Stimulated activated naive CD8-positive, alpha-beta T cell treated with anti-CD3 and anti-CD28 coated beads, Interleukin-15, Interleukin-2, amounts not matched to agents 100 ng/mL and 50 ng/mL, for 24 hours (primary cell): Measurements from ENCODE around the gene SLC4A5.

Source experiments
- H3K27ac Mint-ChIP-seq: one replicate; pipeline ENCODE4 v1.8.0; 2021; ENCODE audit warnings: mild to moderate bottlenecking, mixed read lengths
- H3K27me3 Mint-ChIP-seq: one replicate; pipeline ENCODE4 v1.8.0; 2021; ENCODE audit warnings: mixed read lengths
- H3K36me3 Mint-ChIP-seq: one replicate; pipeline ENCODE4 v1.8.0; 2021; ENCODE audit warnings: low read depth, mixed read lengths
- H3K4me1 Mint-ChIP-seq: one replicate; pipeline ENCODE4 v1.8.0; 2021; ENCODE audit warnings: low read depth, mixed read lengths
- H3K4me3 Mint-ChIP-seq: one replicate; pipeline ENCODE4 v1.8.0; 2021; ENCODE audit warnings: mild to moderate bottlenecking, mixed read lengths
- H3K9me3 Mint-ChIP-seq: one replicate; pipeline ENCODE4 v1.8.0; 2021; ENCODE audit warnings: mixed read lengths

Gene SLC4A5

DNA sequence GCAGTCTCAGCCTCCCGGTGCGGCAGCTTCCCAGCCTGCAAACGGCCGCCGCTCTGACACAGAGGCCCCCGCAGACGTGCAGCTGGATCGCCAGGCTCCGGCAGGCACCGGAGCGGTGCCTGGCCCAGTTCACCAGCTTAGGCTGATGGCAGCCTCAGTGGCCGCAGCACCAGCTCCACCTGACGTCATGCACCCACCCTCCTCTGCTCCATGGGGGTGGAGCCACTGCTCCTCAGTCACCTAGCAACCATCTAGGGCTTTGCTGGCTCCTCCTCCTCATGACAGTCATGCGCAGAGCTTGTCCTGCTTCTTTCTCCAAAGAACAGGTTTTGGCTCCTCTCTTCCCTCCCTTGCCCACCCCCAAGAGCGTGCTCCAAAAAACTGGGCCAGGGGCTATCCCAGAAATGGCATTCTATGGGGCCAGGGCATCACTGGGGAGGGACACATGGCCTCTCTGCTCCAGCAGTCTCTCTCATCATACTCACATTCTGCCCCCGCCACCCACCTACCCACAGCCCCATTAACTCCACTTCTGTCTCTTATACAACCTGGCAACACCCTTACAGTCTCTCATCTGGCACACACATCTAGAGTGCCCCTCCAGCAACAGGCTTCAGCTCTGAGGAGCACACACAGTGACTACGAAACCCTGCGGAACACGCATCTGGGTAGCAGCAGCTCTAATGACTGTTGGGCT lies 31.4 kb upstream of the SLC4A5 start:
- Mint-ChIP-seq H3K36me3 (peaks cover 37% of the 10 kb centered on the region), H3K27ac (no peak overlapping the region), H3K4me1 (peaks cover 5% of the 10 kb centered on the region), H3K4me3 (no peak overlapping the region), H3K27me3 (no peaks in the 10 kb centered on the region), H3K9me3 (no peaks in the 10 kb centered on the region)

GRCh38 chr2:74373985-74374384 lies 30.8 kb upstream of the SLC4A5 start:
- H3K27me3 Mint-ChIP-seq, result no peaks in the 10 kb centered on the region
- peaks cover 38% of the 10 kb centered on the region for H3K36me3 Mint-ChIP-seq
- no peak overlapping the region for H3K4me3 Mint-ChIP-seq
- no peaks in the 10 kb centered on the region for H3K9me3 Mint-ChIP-seq
- peaks cover 5% of the 10 kb centered on the region for H3K4me1 Mint-ChIP-seq
- H3K27ac Mint-ChIP-seq, result no peak overlapping the region

DNA sequence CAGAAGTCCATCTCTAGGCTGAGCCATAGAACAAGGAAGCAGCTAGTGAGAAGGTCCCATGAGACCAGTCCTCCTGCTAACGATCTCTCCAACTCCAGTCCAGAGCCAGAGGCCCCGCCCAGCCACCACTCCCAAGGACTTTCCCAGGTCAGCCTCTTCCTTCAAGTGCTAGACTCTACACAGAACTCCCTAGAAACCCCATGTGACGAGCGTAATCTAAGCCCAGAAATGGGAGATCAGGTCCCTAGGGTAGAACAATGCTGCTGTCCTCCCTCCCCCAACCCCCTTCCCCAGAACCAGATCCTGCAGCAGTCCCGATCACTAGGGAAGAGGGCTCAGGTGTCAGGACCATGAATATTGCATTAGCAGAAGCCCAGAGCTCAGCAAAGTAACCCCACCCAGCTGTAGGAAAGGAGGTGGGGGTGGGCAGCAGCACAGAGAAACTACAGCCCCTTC lies 30.0 kb upstream of the SLC4A5 start:
- Mint-ChIP-seq H3K9me3 (no peaks in the 10 kb centered on the region), H3K36me3 (peaks cover 45% of the 10 kb centered on the region), H3K27me3 (no peaks in the 10 kb centered on the region), H3K4me3 (no peak overlapping the region), H3K4me1 (no peaks in the 10 kb centered on the region), H3K27ac (no peak overlapping the region)

DNA sequence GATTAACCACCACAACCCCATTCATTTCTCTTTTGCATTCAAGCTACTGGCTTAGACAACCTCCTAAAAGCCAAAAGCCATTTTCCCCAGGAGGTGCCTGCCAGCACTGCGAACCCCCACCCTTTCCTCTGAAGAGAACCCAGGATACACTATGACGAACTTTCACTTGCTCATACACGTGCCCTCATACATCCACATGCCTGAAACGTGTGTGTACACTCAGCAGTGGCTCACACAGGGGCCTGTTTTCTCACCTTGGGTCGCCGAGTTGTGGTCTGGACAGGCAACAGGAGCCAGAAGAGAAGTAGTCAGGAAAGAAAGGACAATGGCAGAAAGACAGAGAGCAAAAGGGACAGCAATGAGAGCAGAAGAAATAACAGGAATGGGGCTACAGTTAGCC lies 29.5 kb upstream of the SLC4A5 start:
- H3K36me3 Mint-ChIP-seq, result peaks cover 42% of the 10 kb centered on the region
- no peak overlapping the region for H3K4me3 Mint-ChIP-seq
- H3K27me3 Mint-ChIP-seq, result no peaks in the 10 kb centered on the region
- no peak overlapping the region for H3K27ac Mint-ChIP-seq
- H3K4me1 Mint-ChIP-seq, result no peaks in the 10 kb centered on the region
- H3K9me3 Mint-ChIP-seq, result no peaks in the 10 kb centered on the region

GRCh38 chr2:74371421-74371820 lies 28.2 kb upstream of the SLC4A5 start:
- no peaks in the 10 kb centered on the region for H3K9me3 Mint-ChIP-seq
- H3K27me3 Mint-ChIP-seq, result no peaks in the 10 kb centered on the region
- H3K36me3 Mint-ChIP-seq, result peaks cover 50% of the 10 kb centered on the region
- no peak overlapping the region for H3K4me3 Mint-ChIP-seq
- H3K27ac Mint-ChIP-seq, result no peak overlapping the region
- no peaks in the 10 kb centered on the region for H3K4me1 Mint-ChIP-seq

GRCh38 chr2:74369976-74370375 lies 26.8 kb upstream of the SLC4A5 start:
- peaks cover 56% of the 10 kb centered on the region for H3K36me3 Mint-ChIP-seq
- no peaks in the 10 kb centered on the region for H3K9me3 Mint-ChIP-seq
- no peak overlapping the region for H3K27ac Mint-ChIP-seq
- no peak overlapping the region for H3K4me3 Mint-ChIP-seq
- H3K4me1 Mint-ChIP-seq, result no peaks in the 10 kb centered on the region
- H3K27me3 Mint-ChIP-seq, result no peaks in the 10 kb centered on the region

GRCh38 chr2:74368499-74368898 lies 25.3 kb upstream of the SLC4A5 start:
- no peaks in the 10 kb centered on the region for H3K9me3 Mint-ChIP-seq
- no peaks in the 10 kb centered on the region for H3K27me3 Mint-ChIP-seq
- no peaks in the 10 kb centered on the region for H3K4me1 Mint-ChIP-seq
- H3K27ac Mint-ChIP-seq, result no peak overlapping the region
- H3K36me3 Mint-ChIP-seq, result peaks cover 62% of the 10 kb centered on the region
- no peak overlapping the region for H3K4me3 Mint-ChIP-seq

DNA sequence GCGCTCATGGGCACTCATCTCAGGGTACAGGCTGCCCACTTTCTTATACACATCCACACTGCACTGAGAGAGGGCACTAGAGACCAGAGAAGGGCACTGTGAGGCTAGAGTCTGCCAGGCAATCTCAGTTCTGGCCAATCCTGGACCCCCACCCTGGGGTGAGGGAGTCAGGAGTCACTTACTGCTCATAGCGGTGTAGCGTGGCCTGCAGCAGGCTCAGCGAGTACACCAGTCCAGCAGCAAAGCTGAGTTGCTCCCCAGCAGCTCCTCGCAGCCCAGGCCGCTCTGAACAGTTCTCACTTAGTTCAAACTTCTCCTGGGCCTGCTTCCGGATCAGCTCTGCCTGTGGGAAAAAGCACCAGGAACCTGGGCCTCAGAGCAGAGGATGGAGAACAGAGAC lies 24.6 kb upstream of the SLC4A5 start:
- H3K4me3 Mint-ChIP-seq, result no peak overlapping the region
- H3K36me3 Mint-ChIP-seq, result peaks cover 67% of the 10 kb centered on the region
- no peaks in the 10 kb centered on the region for H3K9me3 Mint-ChIP-seq
- H3K4me1 Mint-ChIP-seq, result no peaks in the 10 kb centered on the region
- H3K27ac Mint-ChIP-seq, result no peak overlapping the region
- H3K27me3 Mint-ChIP-seq, result no peaks in the 10 kb centered on the region

DNA sequence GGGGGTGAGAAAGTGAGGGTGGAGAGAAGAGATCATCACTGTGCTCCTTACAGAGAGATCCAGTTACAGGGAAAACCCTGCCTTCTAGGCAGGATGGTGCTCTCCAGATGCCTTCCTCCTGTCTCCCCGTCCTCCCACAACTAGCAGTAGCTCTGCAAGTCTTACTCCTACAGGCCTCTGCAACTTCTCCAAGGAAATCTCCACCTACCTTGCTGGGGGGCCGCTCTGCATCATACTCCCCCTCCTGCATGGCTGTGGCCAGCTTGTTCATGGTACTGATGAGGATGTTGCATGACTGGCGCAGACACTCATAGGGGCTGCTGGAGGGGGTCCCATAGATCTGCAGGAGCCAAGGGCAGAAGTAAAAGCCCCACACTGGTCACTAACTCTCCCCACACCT lies 22.8 kb upstream of the SLC4A5 start:
- Mint-ChIP-seq H3K9me3 (no peaks in the 10 kb centered on the region), H3K27me3 (no peaks in the 10 kb centered on the region), H3K4me3 (no peak overlapping the region), H3K27ac (no peak overlapping the region), H3K36me3 (peaks cover 68% of the 10 kb centered on the region), H3K4me1 (no peaks in the 10 kb centered on the region)

DNA sequence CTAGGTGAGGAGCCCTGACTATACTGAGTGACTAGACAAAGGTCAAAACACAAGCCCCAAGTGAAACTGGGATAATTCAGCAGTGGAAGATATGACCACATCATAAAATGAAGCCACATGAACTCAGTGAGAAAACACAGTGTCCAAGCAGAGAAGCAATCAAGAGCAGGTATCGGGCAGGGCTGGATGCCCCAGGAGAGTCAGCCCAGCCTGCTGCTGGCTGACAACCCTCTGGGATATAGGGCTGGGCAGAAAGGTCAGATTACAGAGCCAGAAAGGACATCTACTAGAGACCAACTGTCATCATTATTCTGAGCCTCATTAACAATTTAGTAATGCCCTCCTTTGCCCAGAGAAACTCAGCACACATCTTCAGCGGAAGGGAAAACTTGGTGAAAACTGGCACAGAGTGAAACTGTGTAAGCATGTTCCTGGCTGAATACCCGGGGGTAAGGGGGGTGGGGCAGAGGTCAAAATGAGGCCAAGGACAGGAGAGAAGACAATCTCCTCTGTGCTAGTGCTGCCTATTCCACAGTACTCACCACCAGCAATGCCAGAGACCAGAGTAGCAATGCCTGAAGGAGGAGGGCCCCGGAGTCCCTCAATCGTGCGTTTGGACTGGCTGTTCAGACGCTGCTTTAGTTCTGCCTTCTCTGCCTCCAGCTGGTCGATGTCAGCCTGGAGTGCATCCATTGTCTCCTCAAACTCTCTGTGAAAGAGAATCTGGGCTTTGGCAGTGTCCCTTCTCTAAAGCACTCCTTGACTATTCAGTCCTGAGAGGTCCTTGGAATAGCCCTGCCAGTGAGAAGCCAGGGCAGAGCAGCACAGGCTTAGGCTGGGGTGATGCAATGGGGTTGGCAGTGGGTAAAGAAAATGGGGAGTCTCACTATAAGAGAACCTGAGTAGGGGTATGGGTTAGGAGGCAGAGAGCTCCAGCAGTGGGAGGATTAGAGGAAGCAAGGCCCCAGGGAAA lies 21.6 kb upstream of the SLC4A5 start:
- Mint-ChIP-seq H3K9me3 (no peaks in the 10 kb centered on the region), H3K27ac (no peak overlapping the region), H3K4me3 (no peak overlapping the region), H3K36me3 (peaks cover 63% of the 10 kb centered on the region), H3K27me3 (no peaks in the 10 kb centered on the region), H3K4me1 (no peaks in the 10 kb centered on the region)

GRCh38 chr2:74361327-74361726 lies 18.1 kb upstream of the SLC4A5 start:
- H3K36me3 Mint-ChIP-seq, result peaks cover 63% of the 10 kb centered on the region
- no peak overlapping the region for H3K27ac Mint-ChIP-seq
- H3K27me3 Mint-ChIP-seq, result no peaks in the 10 kb centered on the region
- H3K9me3 Mint-ChIP-seq, result no peaks in the 10 kb centered on the region
- no peak overlapping the region for H3K4me3 Mint-ChIP-seq
- no peaks in the 10 kb centered on the region for H3K4me1 Mint-ChIP-seq

DNA sequence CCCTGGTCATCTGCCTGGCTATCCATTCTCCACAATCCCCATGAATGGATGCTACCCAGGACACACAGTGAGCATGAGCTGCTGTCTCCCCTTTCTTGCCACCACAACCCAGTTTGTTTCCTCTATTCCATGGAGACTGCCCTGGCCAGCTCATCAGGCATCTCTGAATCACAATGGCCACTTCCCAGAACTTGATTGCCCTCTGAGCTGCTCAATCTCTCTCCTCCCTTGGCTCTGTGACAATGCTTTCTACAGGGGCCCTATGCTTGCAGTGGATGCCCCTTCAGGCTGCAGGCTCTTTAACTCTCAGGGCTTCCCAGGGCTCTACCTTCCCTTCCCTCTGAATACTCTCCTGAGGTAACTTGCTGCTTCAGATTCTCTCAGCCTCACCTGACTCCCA lies 14.4 kb upstream of the SLC4A5 start:
- H3K4me3 Mint-ChIP-seq, result no peak overlapping the region
- peaks cover 42% of the 10 kb centered on the region for H3K36me3 Mint-ChIP-seq
- no peaks in the 10 kb centered on the region for H3K4me1 Mint-ChIP-seq
- H3K27me3 Mint-ChIP-seq, result no peaks in the 10 kb centered on the region
- no peak overlapping the region for H3K27ac Mint-ChIP-seq
- H3K9me3 Mint-ChIP-seq, result no peaks in the 10 kb centered on the region

DNA sequence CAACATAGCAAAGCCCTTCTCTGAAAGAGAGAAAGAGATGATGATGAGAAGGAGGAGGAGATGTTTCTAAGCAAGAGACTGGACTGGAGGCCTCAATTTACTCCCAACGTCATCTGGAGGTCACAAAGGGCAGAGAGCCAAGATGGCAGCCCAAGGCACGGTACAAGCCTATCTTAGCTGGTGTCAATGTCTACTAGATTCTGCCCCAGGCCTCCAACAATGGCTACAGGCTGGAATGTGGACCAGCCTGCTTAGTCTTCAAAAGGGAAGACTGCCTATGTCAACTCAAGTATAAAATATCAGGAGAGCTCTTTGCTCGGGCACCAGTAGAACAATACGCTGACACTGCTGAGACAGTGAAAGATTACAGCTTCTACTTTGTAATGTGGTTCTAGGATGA lies 6.7 kb upstream of the SLC4A5 start:
- H3K36me3 Mint-ChIP-seq, result no peaks in the 10 kb centered on the region
- H3K27me3 Mint-ChIP-seq, result no peaks in the 10 kb centered on the region
- no peak overlapping the region for H3K27ac Mint-ChIP-seq
- no peaks in the 10 kb centered on the region for H3K9me3 Mint-ChIP-seq
- no peak overlapping the region for H3K4me3 Mint-ChIP-seq
- H3K4me1 Mint-ChIP-seq, result no peaks in the 10 kb centered on the region

GRCh38 chr2:74347742-74348141 lies 4.5 kb upstream of the SLC4A5 start:
- H3K4me3 Mint-ChIP-seq, result no peak overlapping the region
- H3K9me3 Mint-ChIP-seq, result no peaks in the 10 kb centered on the region
- H3K27ac Mint-ChIP-seq, result no peak overlapping the region
- H3K27me3 Mint-ChIP-seq, result no peaks in the 10 kb centered on the region
- no peaks in the 10 kb centered on the region for H3K36me3 Mint-ChIP-seq
- no peaks in the 10 kb centered on the region for H3K4me1 Mint-ChIP-seq

DNA sequence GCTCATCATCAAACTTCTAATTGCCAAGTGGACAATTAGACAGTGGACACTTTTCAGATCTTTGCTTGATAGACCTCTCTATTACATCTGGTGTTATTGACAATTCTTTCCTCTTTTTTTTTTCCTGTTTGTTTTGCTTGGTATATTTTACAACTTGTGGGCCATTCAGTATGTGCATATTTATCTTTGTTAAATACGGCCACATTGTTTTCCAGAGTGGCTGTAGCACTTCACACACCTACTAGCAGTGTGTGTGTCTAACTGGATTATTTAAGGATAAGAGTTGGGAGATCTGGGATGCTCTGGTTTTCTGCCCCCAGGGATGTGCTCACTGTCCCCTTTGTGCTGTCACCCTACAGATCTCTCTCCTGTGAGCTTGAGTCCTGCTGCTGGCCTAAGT lies 4.1 kb upstream of the SLC4A5 start:
- H3K27me3 Mint-ChIP-seq, result no peaks in the 10 kb centered on the region
- H3K4me1 Mint-ChIP-seq, result no peaks in the 10 kb centered on the region
- no peaks in the 10 kb centered on the region for H3K9me3 Mint-ChIP-seq
- no peak overlapping the region for H3K4me3 Mint-ChIP-seq
- H3K27ac Mint-ChIP-seq, result no peak overlapping the region
- H3K36me3 Mint-ChIP-seq, result no peaks in the 10 kb centered on the region
